Heart right ventricle (tissue), 16 donors: ENCODE data around the gene SLC44A5. TPM values are rescaled to one million over a fixed set of nuclear protein-coding genes. Genes with fewer than 3 reads are reported as not detected.

ENCODE experiments used
- ATAC-seq, 8 donors: fragments of 200-7000 bp; cut with Tn5 transposase; one replicate each; pipeline ENCODE4 v1.9.1; 2020; ENCODE audit warnings: mild to moderate bottlenecking in 8 of 8, moderate library complexity in 8 of 8, moderate number of reproducible peaks in 1 of 8
- DNase-seq, 2 donors: peaks; one replicate each; pipeline ENCODE4 v3.0.0-alpha.2; 2020
- H3K27ac ChIP-seq, 10 donors: fragments of 200-600 bp; sonication (generic) in 2 of 10; one replicate each; pipeline versions ENCODE4 v1.5.0 to v1.8.0; 2020 to 2022; ENCODE audit warnings: mild to moderate bottlenecking in 3 of 10
- H3K27me3 ChIP-seq, 7 donors: fragments of 200-600 bp; one replicate each; pipeline ENCODE4 v1.8.0; 2021 to 2022; ENCODE audit warnings: mild to moderate bottlenecking in 2 of 7
- H3K36me3 ChIP-seq, 9 donors: fragments of 200-600 bp; sonication (generic) in 1 of 9; one replicate each; pipeline versions ENCODE4 v1.5.0 to v1.8.0; 2020 to 2022; ENCODE audit warnings: mild to moderate bottlenecking in 2 of 9
- H3K4me1 ChIP-seq, 9 donors: fragments of 200-600 bp; sonication (generic) in 1 of 9; one replicate each; pipeline versions ENCODE4 v1.5.0 to v1.8.0; 2020 to 2022; ENCODE audit warnings: mild to moderate bottlenecking in 4 of 9
- H3K4me3 ChIP-seq, 10 donors: fragments of 200-600 bp; sonication (generic) in 2 of 10; one replicate each; pipeline versions ENCODE4 v1.5.0 to v1.8.0; 2020 to 2022; ENCODE audit warnings: mild to moderate bottlenecking in 7 of 10, moderate library complexity in 2 of 10
- H3K9me3 ChIP-seq, 11 donors: fragments of 200-600 bp in 10 of 11; sonication (generic) in 2 of 11; one replicate each; pipeline versions ENCODE4 v1.5.0 to v1.8.0; 2013 to 2022; ENCODE audit warnings: mild to moderate bottlenecking in 2 of 11, control low read depth in 1 of 11, moderate library complexity in 1 of 11
- CTCF ChIP-seq, 9 donors: fragments of 200-600 bp; sonication (generic) in 2 of 9; IDR thresholded peaks; one replicate each; pipeline versions ENCODE4 v1.5.0 to v1.8.0; 2021 to 2022; ENCODE audit warnings: antibody characterized with exemption in 9 of 9, mild to moderate bottlenecking in 5 of 9, moderate library complexity in 1 of 9
- WGBS, 2 donors: extraction: QIAGEN DNeasy Blood & Tissue Kit; methylation state at CpG; one replicate each; pipeline ENCODE4 v1.1.7; 2013; ENCODE audit warnings: inconsistent platforms in 1 of 2; 5-methylcytosine and 5-hydroxymethylcytosine counted together
- intact Hi-C, 10 donors: fragments of 100-400 bp; cut with DNase I; formaldehyde crosslinking; loops; one replicate each; pipeline versions ENCODE4 v1.11.1 to v1.14.2; 2022
- polyA plus RNA-seq, 2 donors: library from polyadenylated mRNA; stranded (reverse); fragments of 200-250 nt; gene quantifications; one replicate each; pipeline ENCODE4 v1.2.3, GENCODE V29; 2013
- total RNA-seq, 10 donors: library from RNA; stranded (reverse); fragmentation: NEBNext Ultra II Directional in 3 of 10; extraction: Animal tissue kit (Norgen Biotek cat#: 25700) in 3 of 10; gene quantifications; one replicate each; pipeline versions ENCODE4 v1.2.1 to v1.2.4, GENCODE V29; 2021 to 2023
- donor health status: Arrhythmogenic right ventricular cardiomyopathy.
- donor health status: ischemic (EF 13 %, LVEDD 7.1; RV severe dilation, severe dysfunction).
- donor health status: healthy with polysubstance abuse.
- donor health status: DM: no; HTN: yes; CAD: no.
- donor health status: DM: no; HTN: no; CAD: no.
- donor health status: ischemic (EF 25% LVEDD 6.9; RV normal size, moderate dysfunction).
- donor health status: ischemic (EF 25% LVEDD 5.7; RV mildly dilated, moderate dysfunction).
- donor health status: healthy.
- donor health status: DM: yes; HTN: yes; CAD: no.
- donor health status: Ischemic cardiomyopathy.
- donor health status: ischemic (EF 35%, LVEDD 5.7; RV mildly dilated, moderate dysfunction).
- donor health status: nonischemic (EF 11% LVEDD 7.7; RV severe dilation, severe dysfunction).
- donor health status: DM: yes; HTN: yes; CAD: no.
- donor health status: PGD.
- donor health status: ischemic (EF 29% LVEDD 5.4; RV normal size, mild dysfunction).
- donor health status: nonischemic (EF 23%, LVEDD 6.1; RV moderate dilation, normal function).

SLC44A5 gene
- total and polyA plus RNA-seq, 12 donors: 0.10 to 4.8 (median 1.5) TPM

GRCh38 chr1:75543705-75544104, 67.2 kb downstream of the SLC44A5 start:
- Histone ChIP-seq H3K4me3 (no peak overlapping the region), H3K9me3 (peaks cover 0 to 6% (median 0%) of the 10 kb centered on the region in 11 donors), H3K27me3 (no peaks in the 10 kb centered on the region), H3K4me1 (no peaks in the 10 kb centered on the region), H3K27ac (no peak overlapping the region), H3K36me3 (no peaks in the 10 kb centered on the region)
- no peak for DNase-seq
- intact Hi-C loops: no loop called here
- TF ChIP-seq CTCF (IDR thresholded peaks at IDR 0.05): no peak
- no peak for ATAC-seq

- intact Hi-C loops: no loop called here
- Histone ChIP-seq H3K27ac (no peak overlapping the region), H3K4me1 (no peaks in the 10 kb centered on the region), H3K4me3 (no peak overlapping the region), H3K27me3 (no peaks in the 10 kb centered on the region), H3K36me3 (no peaks in the 10 kb centered on the region), H3K9me3 (peaks cover 0 to 6% (median 0%) of the 10 kb centered on the region in 11 donors)
- ATAC-seq (no peak), DNase-seq (no peak)
- TF ChIP-seq CTCF (IDR thresholded peaks at IDR 0.05): no peak
- WGBS, 2 donors: 92% methylated on average over 5 of the region's 5 CpGs
These were observed 67.9 kb downstream of the SLC44A5 start for GRCh38 chr1:75542818-75543570.

DNA sequence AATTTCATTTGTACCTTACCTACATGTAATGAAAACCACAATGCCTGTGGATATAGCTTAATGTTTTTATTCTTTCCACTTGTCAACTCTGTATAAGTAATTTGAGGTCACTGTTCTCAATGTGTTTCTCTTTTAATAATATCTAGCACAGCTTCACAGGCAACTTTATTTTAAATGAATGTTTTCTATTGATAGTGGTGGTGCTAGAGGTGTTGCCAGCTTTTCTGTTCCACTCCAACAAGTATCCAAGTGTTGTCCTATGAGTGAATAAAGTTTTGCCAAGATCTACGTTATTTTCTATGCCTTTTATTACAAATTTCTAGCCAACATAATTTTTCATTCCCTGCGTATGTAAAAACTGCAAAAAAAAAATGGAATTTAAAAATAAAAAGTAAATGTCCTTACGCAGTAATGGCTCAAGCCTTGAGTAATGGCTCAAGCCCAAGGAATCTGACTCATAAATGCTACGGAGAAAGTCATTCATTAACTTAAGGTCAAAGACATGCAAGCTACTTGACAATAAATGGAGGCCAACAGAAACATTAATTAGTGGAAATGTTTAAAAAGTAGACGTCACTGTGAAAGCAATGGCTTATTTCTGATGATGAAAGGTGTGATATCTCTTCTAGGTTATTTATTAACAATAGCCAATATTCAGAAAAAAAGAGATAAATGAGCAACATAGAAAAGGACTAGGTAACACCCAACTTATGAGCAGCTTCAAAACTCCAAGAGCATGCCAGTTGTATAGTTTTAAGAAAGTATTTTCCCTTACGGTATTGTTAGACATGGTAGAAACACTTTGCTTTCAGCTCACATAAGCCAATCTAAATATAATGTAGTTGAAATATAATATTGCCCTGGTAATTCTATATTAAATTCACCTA, 71.4 kb downstream of the SLC44A5 start:
- ATAC-seq (no peak), DNase-seq (peak in 1 of 2 donors; percentile 3)
- no peaks in the 10 kb centered on the region for H3K4me1 ChIP-seq
- H3K27ac ChIP-seq: no peak overlapping the region
- 62 to 79% methylated on average over 6 of the region's 6 CpGs for WGBS, 2 donors
- TF ChIP-seq CTCF (IDR thresholded peaks at IDR 0.05): no peak
- intact Hi-C loops: no loop called here
- H3K9me3 ChIP-seq: no peaks in the 10 kb centered on the region
- H3K27me3 ChIP-seq: no peaks in the 10 kb centered on the region
- no peaks in the 10 kb centered on the region for H3K36me3 ChIP-seq
- H3K4me3 ChIP-seq: no peak overlapping the region

GRCh38 chr1:75533085-75533484, 77.8 kb downstream of the SLC44A5 start:
- Histone ChIP-seq H3K27ac (no peak overlapping the region), H3K27me3 (no peaks in the 10 kb centered on the region), H3K36me3 (no peaks in the 10 kb centered on the region), H3K9me3 (no peaks in the 10 kb centered on the region), H3K4me3 (no peak overlapping the region), H3K4me1 (no peaks in the 10 kb centered on the region)
- ATAC-seq: no peak
- intact Hi-C loops: no loop called here
- no peak for DNase-seq
- WGBS, 2 donors: 50 to 61% methylated on average over 2 of the region's 2 CpGs
- no peak for TF ChIP-seq CTCF (IDR thresholded peaks at IDR 0.05)
